COLO668 (cell line): ENCODE data around the gene NOX5.

ENCODE experiments used
- DNase-seq: peaks from one replicate; lab custom pipeline; 2025; ENCODE audit not compliant: unreplicated experiment; lab: John Stamatoyannopoulos, UW

Gene NOX5

DNA sequence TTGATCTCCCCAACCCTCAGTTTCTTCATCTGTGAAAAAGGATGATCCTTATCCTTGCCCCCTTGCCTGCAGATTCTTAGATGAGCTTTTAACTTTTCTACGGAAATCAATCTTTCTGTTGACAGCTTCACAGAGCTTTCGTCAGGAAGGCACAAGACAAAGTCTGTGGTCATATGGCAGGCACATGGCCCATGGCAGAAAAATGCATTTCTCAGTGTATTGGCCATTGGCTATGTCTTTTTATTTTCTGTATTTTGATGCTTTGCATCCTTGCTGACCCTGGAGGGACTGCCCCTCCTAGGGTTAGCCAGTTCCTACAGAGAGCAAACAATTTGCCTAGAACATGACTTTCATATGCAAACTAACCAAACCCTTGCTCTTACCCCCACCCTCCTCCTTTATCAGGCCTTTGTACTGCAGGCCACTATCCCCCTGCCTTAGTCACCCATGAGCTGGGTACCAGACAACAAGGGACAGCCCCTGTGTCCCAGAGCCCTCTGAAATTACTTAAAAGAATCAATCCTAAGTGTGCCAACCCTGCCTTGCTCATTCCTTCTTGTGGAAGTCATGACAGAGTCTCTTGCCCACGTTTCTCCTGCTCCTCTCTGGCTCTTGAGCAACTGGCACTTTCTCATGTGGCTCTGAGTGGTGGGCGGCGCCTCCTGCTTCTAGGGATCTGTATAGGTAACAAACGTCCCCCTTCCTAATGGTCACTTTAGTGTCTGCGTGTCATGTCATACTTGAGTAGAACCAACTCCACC, 24.1 kb upstream of the NOX5 start:
- DNase-seq = no peak

DNA sequence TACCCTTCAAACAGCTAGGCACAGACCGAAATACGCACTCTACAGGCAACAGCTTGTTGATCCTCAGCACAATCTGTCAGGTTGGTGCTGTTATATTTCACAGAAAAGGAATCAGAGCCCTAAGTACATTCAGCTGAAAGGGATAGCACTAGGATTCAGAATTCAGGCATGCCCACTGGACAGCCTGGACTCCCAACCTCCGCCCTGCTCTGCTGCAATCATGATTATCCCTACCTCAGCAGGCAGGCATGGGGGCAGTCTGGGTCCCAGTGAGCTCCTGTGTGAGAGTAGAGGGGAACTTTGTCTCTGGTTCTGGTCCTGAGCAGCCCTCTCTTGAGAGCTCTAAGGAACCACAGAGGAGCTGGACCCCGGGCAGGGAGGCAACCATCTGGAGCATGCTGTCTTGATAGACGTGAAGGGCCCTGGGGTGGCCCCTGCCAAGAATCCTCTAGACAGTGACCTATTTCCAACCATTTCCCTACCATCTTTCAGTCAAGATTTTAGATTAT, 23.4 kb upstream of the NOX5 start:
- no peak for DNase-seq

DNA sequence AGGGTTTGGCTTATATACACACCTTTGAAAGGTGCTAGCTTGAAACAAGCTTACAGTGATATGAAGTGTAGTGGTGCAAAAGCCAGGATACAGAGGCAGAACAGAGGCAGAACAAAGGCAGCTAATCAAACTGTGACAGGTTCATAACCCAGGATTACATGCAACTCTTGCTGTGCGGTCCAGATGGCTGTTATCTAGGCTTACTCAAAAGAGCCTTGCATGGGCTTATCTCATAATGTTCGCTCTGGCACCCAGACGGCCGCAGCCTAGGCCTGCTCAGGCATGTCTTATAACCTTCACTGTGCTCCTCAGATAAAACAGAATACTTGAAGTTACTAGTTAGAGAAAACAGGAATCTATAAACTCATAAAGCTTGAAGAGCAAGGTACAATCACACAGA, 22.8 kb upstream of the NOX5 start:
- no peak for DNase-seq

DNA sequence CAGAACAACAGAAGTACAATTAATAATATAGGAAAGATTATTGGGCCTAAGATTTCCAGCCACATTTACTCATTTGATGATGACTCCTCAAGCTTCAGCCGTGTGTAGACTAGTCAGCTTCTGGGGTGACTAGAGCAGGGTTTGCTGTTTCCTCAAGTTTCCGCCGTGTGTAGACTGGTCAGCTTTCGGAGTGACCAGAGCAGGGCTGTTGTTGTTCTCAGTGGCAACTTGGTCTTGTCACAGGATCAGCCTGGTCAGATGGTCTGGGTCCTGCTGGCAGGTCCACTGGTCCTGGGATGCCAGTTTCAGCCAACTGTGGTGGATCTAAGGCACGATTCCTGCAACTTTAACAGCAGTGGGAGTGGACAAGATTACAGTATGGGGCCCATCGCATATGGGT, 21.8 kb upstream of the NOX5 start:
- DNase-seq = no peak

DNA sequence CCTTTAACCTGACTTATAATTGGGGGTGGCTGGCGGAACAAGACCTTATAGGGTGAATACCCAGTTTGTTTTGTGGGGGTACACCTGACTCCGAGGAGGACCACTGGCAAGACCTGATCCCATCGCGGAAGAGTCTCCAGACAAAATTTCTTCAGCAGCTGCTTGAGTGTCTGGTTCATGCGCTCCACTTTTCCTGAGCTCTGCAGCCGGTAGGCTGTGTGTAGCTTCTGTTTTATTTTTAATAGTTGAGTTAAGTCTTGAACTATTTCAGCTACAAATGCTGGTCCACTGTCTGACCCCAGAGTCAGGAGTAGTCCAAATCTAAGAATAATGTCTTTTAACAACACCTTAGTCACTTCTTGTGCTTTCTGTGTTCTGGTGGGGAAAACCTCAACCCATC, 21.2 kb upstream of the NOX5 start:
- DNase-seq = no peak

DNA sequence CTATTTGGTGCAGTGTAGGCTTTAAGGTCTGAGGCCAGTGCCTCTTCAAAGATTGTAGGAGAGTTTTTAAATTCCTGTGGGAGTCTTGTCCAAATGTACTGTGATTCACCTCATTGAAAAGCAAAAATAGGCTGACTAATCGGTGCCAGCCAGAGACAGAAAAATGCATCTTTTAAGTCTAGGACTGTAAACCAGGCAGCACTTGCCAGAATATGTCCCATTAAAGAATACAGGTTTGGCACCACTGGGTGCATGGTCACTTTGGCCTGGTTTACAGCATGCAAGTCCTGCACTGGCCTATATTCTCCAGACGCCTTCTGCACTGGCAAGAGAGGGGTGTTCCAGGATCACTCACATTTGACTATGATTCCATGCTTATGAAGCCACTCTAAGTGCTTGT, 20.3 kb upstream of the NOX5 start:
- no peak for DNase-seq

DNA sequence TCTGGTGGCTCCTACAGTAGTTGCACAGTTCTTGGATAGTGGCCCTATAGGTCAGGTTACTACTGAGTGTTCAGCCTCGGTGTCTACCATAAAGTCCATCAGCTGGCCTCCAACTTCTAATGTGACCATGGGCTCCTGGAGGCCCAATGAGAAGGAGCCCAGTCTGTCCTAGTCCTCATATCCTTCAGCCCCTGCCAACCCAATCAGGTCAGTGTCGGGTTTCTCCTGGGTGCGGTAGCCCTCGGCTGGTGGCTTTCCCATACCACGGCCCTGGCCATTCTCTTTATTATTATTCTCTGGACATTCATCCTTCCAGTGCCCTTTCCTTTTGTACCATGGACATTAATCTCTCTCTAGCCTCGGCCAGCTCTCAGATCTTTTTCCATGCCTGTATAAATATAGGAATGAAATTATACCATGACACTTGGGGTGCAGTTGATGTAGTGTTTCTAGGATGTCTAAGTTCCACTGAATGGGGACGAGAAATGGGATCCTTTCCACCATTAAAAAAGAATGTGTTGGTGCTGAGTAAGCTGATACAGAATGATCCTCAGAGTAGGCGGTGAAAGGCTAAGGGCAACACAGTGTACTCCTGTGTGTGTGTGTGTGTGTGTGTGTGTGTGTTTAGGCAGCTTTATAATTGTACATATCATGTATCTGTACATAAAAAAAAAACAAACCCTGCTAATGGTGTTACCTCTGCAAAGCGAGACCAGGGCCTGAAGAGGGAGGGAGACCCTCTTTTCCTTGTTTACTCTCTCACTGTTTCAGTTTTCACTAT, 19.3 kb upstream of the NOX5 start:
- DNase-seq = no peak

DNA sequence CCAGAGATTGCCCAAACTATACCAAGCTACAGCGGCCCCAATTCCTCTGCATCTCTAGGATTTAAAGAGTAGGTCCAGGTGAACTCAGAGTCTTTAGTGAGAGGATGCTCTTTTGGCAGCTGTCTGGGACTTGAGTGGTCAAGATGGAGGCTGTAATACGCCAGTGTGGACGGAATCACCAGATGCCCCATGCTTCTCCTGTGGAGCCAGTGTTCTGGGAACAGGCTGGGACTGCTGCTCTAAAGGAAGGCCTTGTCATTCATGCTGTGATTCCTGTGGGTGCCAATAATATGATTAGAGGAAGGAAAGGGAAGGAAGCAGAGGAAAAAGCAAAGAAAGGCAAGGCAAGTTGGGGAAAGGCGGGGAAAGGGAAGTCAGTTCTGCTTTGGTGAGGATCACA, 17.4 kb upstream of the NOX5 start:
- no peak for DNase-seq

DNA sequence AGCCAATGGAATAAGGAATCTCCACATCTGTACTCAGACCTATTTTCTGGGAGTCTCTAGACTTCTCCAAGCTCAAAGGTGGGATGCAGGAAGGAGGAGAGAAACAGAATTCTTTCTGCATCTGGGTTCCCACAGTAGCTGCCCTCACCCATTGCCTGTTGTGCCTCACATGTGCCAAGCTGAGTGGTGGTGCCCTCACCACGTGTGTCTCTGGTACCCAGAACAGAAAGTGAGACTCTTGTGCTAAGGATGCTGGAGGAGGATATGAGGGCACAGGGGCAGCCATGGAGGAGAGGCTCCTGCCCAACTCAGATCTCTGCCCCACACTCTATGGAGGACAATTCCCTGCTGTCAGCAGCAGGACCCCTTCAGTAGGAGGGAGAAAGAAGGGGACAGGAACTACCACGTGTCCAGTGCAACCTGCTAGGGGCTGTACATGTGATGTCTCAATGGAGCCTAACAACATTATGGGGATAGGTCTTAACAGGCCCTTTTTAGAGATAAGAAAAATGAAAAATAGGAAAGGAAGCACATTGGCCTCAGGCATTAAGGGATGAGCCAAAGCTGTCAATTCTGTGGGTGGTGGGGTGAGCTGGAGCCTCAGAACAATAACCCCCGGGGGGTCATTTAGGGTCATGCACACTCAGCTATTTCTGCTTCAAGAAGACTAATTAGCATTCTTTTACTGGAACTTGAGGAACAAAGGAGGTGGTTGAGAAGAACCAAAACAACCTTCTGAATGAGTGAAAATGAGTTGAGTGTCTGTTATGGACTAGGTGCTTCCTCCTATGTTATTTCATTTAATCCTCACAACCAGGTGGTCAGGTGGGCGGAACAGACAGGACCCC, 16.3 kb upstream of the NOX5 start:
- no peak for DNase-seq

DNA sequence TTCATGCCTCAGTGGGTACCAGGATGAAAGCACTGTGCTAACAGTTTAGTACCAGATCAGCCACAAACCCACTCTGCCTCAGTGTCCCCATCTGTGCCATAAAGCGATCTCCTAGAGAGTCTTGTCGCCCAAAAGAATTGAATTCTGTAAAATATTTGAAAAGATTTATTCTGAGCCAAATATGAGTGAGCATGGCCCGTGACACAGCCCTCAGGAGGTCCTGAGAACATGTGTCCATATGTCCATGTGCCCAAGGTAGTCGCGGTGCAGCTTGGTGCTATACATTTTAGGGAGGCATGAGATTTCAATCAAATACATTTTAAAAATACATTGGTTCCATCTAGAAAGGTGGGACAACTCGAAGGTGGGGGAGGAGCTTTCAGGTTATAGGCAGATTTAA, 15.4 kb upstream of the NOX5 start:
- DNase-seq = no peak

DNA sequence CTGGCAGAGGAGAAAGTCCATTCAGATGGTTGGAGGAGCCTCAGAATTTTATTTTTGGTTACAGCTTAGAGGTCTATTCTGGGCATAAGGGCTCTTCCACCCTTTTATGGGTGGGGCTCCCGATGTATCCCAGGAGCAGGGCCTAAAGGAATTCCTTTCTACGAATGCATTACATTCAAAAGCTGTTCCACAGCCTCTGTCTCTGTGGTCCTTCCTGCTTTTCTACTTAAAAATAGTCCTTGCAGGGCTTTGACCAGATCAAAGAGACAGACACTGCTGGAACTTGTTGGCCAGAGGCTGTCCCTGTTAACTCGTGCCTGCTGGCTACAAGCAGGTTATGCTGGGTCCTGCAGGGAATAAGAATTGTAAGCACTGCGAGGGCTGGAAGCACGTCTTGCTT, 14.4 kb upstream of the NOX5 start:
- no peak for DNase-seq

DNA sequence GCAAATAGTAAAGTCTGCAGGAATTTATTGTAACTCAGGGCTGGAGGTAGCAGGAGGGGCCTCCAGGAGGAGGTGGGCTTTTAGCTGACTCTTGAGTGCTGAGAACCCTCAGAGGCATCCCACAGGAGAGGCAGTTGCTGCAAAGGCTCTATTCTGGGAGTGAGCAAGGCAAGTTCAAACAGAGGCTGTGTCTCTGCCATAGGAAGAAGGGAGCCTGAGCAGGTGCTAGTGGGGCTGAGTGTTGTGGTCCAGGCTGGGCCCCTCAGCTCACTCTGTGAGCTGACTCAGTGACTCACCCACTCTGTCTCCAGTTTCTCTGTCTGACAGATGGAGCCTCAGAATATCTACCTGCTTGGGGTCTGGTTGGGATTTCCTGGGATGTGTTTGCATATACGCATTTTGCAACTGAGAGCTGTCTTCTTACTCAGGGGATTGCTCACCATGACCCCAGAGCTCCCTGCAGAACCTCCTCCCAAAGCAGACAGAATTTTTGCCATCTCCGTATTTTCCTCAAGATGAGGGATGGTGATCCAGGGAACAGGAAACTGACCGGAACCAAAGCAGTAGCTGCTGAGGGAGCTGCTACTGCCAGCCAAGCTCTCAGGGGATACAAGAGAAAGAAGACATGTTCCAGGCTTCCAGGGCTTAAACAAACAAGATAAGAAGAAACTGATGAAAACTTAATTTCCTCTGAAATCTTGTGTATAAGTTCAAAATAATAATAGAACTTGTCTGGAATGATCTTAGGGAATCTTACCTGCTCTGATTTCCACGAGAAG, 13.6 kb upstream of the NOX5 start:
- no peak for DNase-seq

DNA sequence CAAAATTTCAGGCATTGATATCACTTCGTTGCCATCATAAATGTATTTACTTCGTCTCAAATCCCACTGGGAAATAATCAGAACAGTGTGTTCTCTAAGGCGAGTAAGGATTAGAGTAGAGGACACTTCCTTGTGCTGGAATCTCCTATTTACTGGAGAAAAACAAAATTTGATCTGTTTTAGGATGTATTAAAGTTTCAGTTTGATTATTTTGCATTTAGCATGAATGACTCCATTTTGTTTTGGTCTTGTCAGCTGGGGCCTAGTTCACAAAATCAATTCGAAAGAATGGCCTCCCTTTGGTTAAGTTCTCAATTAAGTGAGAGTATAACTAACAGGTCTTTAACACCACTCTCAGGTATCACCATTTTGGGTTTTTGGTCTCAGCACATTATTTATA, 11.7 kb upstream of the NOX5 start:
- no peak for DNase-seq

DNA sequence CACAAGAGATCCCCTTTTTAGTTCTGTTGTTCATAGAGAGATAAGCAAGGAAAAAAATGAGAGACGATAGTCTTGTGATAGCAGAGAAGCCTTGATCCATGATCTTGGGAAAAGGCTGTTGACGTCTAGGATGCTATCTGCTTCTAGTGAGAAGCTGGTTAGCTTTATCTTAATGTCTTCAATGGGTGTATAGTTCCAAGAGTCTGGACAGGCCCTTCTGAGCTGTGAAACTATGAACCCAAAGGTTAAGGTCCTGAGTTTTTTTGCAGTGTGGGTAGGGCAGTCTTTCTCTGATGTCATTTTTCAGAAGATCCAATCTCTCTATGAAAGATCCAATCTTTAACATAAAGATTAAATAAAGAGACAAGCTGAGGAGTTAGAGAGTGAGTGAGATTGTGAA, 10.5 kb upstream of the NOX5 start:
- DNase-seq = no peak

DNA sequence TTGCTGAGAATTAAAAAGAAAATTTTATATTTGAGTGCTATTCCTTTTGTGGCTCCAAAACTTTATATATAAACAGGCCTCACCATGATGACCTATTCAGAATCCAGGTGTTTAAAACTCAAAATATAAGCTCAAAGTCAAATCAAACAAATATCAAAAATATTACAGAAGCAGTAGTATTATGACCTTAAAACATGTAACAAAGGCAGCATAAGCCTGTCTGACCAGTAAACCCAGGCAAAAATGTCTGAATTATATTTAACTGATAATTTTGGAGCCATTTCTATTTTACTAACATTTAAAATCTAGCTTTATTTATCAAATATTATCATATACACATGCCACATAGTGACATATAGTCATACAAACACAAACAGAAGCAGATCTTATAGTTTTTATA, 6.4 kb upstream of the NOX5 start:
- no peak for DNase-seq

DNA sequence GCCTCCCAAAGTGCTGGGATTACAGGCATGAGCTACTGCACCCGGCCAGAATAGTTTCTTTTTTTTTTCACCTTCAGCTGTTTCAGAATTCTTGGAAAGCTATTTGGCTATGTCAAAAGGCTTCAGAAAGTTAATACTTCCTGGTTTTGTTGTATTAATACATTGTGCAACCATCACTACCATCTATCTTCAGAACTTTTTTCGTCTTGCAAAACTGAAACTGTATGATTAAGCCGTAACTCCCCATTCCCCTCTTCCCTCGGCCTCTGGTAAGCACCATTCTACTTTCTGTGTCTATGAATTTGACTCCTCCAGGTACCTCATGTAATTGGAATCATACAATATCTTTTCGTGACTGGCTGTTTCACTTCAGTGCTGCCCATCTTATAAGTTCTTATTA, 5.2 kb upstream of the NOX5 start:
- DNase-seq = no peak

DNA sequence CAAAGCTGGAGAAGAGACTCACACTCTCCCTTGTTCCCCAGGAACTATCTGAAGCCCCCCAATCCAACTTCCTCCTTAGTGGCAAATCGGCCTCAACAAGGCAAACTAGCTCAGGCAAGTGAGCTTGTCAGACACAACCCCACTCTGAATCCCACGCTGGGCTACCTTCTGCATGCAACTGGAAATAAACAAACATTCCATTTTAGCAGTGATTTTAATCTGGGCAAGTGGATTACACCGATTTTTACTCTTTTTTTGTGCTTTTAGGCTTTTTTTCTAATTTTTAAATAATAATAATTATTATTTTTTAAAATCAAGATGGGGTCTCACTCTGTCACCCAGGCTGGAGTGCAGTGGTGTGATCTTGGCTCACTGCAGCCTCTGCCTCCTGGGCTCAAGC, 2.9 kb upstream of the NOX5 start:
- DNase-seq = no peak

DNA sequence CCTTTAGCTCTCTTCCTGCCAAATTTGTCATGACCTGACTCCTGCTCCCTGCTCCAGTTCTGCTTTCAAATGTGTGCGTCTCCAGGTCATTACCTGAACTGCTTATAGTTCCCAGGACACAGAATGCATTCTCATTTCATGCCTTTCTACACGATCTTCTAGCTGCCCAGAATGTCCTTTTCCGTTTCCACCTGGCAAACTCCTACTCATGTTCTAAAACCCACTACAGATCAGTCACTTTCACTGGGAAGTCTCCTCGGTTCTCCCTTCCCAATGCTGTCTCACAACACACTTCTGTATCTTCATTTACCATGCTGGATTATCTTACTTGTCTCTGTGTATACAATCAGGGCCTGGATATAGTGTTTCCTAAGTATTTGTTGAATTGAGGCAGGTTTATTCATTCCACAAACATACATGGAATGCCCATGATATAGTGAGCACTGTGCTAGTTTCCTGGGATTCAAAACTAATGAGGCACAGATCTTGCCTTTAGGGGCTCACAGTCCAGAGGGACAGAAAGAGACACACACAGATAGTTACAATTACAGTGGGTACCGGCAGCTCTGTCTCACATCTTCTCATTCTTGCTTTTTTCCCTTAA, 1.6 kb upstream of the NOX5 start:
- no peak for DNase-seq

DNA sequence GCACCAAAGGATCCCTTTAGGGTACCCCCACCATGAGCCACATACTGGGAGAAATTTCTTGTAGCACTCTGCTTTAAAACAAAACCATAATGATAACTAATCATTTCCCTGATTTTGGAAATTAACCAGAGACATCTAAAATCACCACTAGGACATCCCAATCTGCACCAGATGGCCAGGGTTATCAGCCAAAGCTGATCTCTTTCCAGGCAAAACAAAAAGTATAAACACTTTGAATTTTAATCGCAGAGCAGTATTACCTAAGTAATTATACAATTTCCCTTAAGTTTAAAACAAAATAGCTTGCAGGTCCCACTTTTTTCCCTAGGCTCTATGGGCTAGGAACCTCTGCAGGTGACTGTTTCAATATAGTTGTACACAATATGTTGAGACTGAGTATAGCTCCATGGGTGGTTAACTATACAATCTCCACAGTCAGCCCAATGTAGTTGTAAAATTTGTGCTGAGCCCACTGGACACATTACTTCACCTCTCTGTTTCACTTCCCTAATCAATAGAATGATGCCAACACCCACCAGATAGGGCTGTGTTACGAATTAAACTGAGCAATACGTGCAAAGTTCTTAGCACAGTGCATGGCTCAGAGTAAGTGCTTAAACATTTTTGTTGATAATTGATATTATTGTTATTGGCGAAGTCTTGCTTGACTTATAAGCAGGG, 629 bp upstream of the NOX5 start:
- no peak for DNase-seq

DNA sequence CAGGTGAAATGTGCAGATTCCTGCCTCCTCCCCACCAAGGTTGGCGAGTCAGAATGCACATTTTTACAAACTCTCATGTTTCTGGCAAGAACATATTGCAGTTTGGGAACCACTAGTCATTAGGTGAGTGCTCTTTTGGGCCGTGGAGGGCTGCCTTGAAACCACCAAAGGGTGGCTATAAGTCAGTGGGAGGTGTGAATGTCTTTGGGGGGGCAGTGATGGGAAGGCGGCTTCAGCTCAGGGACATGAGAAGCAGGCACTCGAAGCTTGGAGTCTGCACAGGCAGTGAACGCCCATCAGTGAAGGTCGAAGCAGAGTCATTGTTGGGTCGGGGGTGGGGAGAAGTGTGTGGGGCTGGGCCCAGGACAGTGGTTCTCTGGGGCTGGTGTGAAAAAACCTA, 1.1 kb downstream of the NOX5 start:
- DNase-seq = no peak
